ENCODE data around the gene TMTC3. TPM values are rescaled to one million over a fixed set of nuclear protein-coding genes. Genes with fewer than 3 reads are reported as not detected.
A peak's percentile ranks its signal among the peaks of the same experiment; 100 is the strongest.

Gene TMTC3
- total and polyA plus RNA-seq, 2 of the 4 experiments (the other 2 are of a cell fraction) = 3.7 to 44.3 TPM

DNA sequence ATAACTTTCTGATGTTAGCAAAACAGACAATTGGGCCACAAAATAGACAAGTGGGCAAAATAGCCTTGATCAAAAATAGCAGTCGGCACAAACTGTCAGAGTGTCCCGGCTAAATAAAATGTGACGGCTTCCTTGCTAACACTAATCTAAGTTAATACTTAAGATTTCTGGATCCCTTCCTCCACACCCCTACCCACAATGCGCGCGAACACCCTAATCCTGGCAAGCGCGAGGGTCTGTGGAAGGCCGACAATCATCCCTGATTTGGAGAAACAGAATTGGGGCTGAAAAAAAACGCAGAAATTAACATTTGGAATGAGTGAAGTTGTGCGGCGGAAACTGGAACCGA lies 708 bp upstream of the TMTC3 start:
- Histone ChIP-seq H2BK15ac (ENCODE audit: low read depth, low read length) (no peak overlapping the region), H3K36me3 (ENCODE audit: control insufficient read depth, insufficient read depth, low read length) (no peaks in the 10 kb centered on the region; the same call in 1 of the 2 replicates), H2BK120ac (ENCODE audit: low read depth, low read length) (peak overlapping the region; percentile 45; the same call in 1 of the 2 replicates), H2BK20ac (ENCODE audit: low read depth, low read length) (no peak overlapping the region), H3K27me3 (ENCODE audit: control insufficient read depth, insufficient read depth, low read length) (no peaks in the 10 kb centered on the region), H2AK5ac (ENCODE audit: low read depth, low read length) (no peak overlapping the region), H2AK9ac (replicated peaks; ENCODE audit: low read depth, low read length, poor library complexity) (peak overlapping the region; percentile 53), H3K4me2 (ENCODE audit: low read depth, low read length) (peak overlapping the region; percentile 76), H4K91ac (ENCODE audit: insufficient read depth, low read depth, low read length) (peak overlapping the region; percentile 68), H3K79me1 (ENCODE audit: low read depth in 1 of 2, low read length in 2 of 2) (peaks cover 23 to 38% of the 10 kb centered on the region in 2 experiments), H4K5ac (ENCODE audit: low read depth, low read length) (peak overlapping the region; percentile 4), H3K4me1 (ENCODE audit: control insufficient read depth, insufficient read depth, low read length) (no peaks in the 10 kb centered on the region), H3K18ac (ENCODE audit: low read depth, low read length) (no peak overlapping the region), H3K9ac (ENCODE audit: low read depth, low read length) (peak overlapping the region; percentile 64), H4K20me1 (ENCODE audit: insufficient read depth, low read length) (no peaks in the 10 kb centered on the region), H3K56ac (ENCODE audit: extremely low read depth, insufficient read depth, low read length) (peak overlapping the region; percentile 77), H3K27ac (ENCODE audit: insufficient read depth, low read length) (peak overlapping the region; percentile 57), H3K9me1 (ENCODE audit: insufficient read depth, low read length) (peaks cover 3% of the 10 kb centered on the region; the same call in 1 of the 2 replicates), H3K23ac (ENCODE audit: low read depth, low read length) (peak overlapping the region; percentile 43; the same call in 1 of the 2 replicates), H3K4ac (ENCODE audit: low read depth, low read length) (peak overlapping the region; percentile 52), H3K14ac (replicated peaks; ENCODE audit: low read depth, low read length) (peak overlapping the region; percentile 56), H4K8ac (ENCODE audit: low read depth in 2 of 2, low read length in 2 of 2) (peak overlapping the region; percentile 54 to 91), H3K4me3 (ENCODE audit: insufficient read depth, low read depth, low read length) (peak overlapping the region; percentile 68), H3K9me3 (ENCODE audit: control insufficient read depth, insufficient read depth, low read length) (no peaks in the 10 kb centered on the region), H2BK5ac (ENCODE audit: low read depth, low read length, poor library complexity, severe bottlenecking) (peak overlapping the region; percentile 9), H2AFZ (replicated peaks; ENCODE audit: low read length, poor library complexity) (peak overlapping the region; percentile 99)
- DNase-seq = no peak
- no TSS peak for BruUV-seq (replicated peaks)
- in situ Hi-C loops (cut with MboI; ENCODE audit: low sequenced_read_pairs) (loop anchor here (25.0 kb wide), 1 partner anchor 1371 kb away; the partner anchor contains the start of gene GALNT4), intact Hi-C loops (cut with micrococcal nuclease) (no loop called here), dilution Hi-C loops (cut with HindIII; ENCODE audit: low sequenced_read_pairs, unreplicated experiment) (no loop called here)
- POLR2A ChIA-PET (ENCODE audit: unreplicated experiment) = interaction anchor here (0.5 kb wide), 1 partner anchor 432 kb away, joined by 3 read pairs; no protein-coding TSS in a partner anchor
- TF ChIP-seq MAFK (IDR thresholded peaks at IDR 0.05; ENCODE audit: low read depth, low read length) (no peak), RFX5 (IDR thresholded peaks at IDR 0.05; ENCODE audit: low read depth, low read length) (no peak), MXI1 (IDR thresholded peaks at IDR 0.05; ENCODE audit: borderline replicate concordance, low read depth, low read length) (no peak), BHLHE40 (IDR thresholded peaks at IDR 0.05; ENCODE audit: low read depth, low read length) (no peak), POLR2A (IDR thresholded peaks at IDR 0.05; ENCODE audit: low read depth, low read length) (no peak), SMC3 (IDR thresholded peaks at IDR 0.05; ENCODE audit: low read depth, low read length) (no peak), RAD21 (IDR thresholded peaks at IDR 0.05; ENCODE audit: low read length) (no peak), FOS (IDR thresholded peaks at IDR 0.05; ENCODE audit: low read depth, low read length) (no peak)
- TF ChIP-seq, protein P1, sequence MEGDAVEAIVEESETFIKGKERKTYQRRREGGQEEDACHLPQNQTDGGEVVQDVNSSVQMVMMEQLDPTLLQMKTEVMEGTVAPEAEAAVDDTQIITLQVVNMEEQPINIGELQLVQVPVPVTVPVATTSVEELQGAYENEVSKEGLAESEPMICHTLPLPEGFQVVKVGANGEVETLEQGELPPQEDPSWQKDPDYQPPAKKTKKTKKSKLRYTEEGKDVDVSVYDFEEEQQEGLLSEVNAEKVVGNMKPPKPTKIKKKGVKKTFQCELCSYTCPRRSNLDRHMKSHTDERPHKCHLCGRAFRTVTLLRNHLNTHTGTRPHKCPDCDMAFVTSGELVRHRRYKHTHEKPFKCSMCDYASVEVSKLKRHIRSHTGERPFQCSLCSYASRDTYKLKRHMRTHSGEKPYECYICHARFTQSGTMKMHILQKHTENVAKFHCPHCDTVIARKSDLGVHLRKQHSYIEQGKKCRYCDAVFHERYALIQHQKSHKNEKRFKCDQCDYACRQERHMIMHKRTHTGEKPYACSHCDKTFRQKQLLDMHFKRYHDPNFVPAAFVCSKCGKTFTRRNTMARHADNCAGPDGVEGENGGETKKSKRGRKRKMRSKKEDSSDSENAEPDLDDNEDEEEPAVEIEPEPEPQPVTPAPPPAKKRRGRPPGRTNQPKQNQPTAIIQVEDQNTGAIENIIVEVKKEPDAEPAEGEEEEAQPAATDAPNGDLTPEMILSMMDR (conservative IDR thresholded peaks at IDR 0.05; ENCODE audit: low read depth, low read length) = no peak
- TF ChIP-seq, protein P2, sequence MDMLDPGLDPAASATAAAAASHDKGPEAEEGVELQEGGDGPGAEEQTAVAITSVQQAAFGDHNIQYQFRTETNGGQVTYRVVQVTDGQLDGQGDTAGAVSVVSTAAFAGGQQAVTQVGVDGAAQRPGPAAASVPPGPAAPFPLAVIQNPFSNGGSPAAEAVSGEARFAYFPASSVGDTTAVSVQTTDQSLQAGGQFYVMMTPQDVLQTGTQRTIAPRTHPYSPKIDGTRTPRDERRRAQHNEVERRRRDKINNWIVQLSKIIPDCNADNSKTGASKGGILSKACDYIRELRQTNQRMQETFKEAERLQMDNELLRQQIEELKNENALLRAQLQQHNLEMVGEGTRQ (IDR thresholded peaks at IDR 0.05; ENCODE audit: low read depth, low read length) = no peak
- TF ChIP-seq, protein P3, sequence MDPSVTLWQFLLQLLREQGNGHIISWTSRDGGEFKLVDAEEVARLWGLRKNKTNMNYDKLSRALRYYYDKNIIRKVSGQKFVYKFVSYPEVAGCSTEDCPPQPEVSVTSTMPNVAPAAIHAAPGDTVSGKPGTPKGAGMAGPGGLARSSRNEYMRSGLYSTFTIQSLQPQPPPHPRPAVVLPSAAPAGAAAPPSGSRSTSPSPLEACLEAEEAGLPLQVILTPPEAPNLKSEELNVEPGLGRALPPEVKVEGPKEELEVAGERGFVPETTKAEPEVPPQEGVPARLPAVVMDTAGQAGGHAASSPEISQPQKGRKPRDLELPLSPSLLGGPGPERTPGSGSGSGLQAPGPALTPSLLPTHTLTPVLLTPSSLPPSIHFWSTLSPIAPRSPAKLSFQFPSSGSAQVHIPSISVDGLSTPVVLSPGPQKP (IDR thresholded peaks at IDR 0.05; ENCODE audit: borderline replicate concordance, low read depth, low read length) = no peak
- 22% methylated on average over 5 of the region's 13 CpGs; no CpG with 5 or more reads in 1 of the 2 experiments for WGBS, 2 experiments (ENCODE audit: extremely low coverage in 2 of 2, insufficient read length in 1 of 2)
- ATAC-seq (ENCODE audit: low read depth) = no peak; the same call in 1 of the 2 replicates
- CTCF ChIA-PET = no interaction called here

Measured in IMR-90 (cell line).